Measurements from ENCODE around the gene IGFBP5.

DNA sequence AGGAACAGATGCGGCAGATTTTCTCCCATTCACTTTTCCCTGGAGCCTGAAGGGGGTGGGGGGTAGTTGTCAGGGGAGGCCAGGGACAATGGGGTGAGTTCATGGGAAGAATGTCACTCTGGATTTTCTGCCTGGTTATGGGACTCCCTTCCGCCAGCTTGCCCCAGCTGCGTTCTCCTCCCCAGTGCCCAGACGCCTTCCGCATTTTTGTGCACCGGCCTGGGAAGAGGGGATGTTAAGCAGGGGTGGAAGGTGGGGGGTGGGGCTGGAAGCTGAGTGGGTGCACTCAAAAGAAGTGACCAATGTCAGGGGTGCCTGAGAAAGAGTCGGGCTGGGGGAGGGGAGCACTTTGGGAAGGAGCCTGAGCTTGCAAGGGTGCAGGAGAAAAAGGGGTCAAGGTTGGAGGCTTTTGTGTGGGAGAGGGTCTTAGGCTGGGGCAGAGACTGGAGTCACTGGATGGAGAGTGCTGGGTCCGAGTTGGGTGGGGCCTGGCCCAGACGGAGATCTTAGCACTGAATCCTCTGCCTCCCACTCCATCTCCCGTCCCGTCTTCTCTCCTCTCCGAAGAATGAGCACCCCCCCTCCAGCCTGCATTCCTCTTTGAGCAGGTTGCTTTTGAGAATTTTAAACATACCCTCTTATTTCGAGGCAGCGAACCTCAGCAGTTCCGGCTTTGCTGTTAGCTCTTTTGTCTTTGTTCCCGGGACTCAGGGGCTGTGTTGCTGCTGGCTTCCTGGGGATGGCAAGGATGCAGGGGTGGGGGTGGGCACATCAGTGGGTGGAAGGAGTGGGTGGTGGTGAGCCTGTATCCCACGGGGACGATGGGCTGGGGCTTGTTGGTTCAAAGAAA is 59.4 kb downstream of the IGFBP5 start:
- TF ChIP-seq, protein P1, sequence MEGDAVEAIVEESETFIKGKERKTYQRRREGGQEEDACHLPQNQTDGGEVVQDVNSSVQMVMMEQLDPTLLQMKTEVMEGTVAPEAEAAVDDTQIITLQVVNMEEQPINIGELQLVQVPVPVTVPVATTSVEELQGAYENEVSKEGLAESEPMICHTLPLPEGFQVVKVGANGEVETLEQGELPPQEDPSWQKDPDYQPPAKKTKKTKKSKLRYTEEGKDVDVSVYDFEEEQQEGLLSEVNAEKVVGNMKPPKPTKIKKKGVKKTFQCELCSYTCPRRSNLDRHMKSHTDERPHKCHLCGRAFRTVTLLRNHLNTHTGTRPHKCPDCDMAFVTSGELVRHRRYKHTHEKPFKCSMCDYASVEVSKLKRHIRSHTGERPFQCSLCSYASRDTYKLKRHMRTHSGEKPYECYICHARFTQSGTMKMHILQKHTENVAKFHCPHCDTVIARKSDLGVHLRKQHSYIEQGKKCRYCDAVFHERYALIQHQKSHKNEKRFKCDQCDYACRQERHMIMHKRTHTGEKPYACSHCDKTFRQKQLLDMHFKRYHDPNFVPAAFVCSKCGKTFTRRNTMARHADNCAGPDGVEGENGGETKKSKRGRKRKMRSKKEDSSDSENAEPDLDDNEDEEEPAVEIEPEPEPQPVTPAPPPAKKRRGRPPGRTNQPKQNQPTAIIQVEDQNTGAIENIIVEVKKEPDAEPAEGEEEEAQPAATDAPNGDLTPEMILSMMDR (IDR thresholded peaks at IDR 0.05; ENCODE audit: low read depth, low read length) = no peak
- TF ChIP-seq EZH2phosphoT487 (IDR thresholded peaks at IDR 0.05; ENCODE audit: low read depth) = no peak
